ENCODE results near the gene C19orf38.
"Not testable (repeated sequence)": the region's sequence is repeated elsewhere in the genome, so short reads cannot be mapped to it uniquely, and the experiment has no call there.

C19orf38 gene

GRCh38 chr19:10823690-10824089 lies 24.5 kb upstream of the C19orf38 start:
- no peak for DNase-seq

GRCh38 chr19:10826231-10826630 lies 22.0 kb upstream of the C19orf38 start:
- DNase-seq, result no peak

DNA sequence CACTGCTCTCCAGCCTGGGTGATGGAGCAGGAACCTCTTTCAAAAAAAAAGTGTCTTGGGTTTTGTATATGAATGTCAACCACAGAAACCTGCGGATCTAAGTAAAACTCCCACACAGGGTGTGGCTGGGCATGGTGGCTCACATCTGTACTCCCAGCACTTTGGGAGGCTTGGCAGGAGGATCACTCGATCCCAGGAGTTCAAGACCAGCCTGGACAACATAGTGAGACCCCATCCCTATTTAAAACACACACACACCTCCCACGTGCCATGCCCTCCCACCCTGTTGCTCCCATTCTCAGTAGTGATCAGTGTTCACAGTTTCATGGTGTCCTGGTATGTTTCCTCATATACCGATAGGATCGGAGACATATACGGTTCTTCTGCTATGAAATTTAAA lies 21.4 kb upstream of the C19orf38 start:
- no peak for DNase-seq

DNA sequence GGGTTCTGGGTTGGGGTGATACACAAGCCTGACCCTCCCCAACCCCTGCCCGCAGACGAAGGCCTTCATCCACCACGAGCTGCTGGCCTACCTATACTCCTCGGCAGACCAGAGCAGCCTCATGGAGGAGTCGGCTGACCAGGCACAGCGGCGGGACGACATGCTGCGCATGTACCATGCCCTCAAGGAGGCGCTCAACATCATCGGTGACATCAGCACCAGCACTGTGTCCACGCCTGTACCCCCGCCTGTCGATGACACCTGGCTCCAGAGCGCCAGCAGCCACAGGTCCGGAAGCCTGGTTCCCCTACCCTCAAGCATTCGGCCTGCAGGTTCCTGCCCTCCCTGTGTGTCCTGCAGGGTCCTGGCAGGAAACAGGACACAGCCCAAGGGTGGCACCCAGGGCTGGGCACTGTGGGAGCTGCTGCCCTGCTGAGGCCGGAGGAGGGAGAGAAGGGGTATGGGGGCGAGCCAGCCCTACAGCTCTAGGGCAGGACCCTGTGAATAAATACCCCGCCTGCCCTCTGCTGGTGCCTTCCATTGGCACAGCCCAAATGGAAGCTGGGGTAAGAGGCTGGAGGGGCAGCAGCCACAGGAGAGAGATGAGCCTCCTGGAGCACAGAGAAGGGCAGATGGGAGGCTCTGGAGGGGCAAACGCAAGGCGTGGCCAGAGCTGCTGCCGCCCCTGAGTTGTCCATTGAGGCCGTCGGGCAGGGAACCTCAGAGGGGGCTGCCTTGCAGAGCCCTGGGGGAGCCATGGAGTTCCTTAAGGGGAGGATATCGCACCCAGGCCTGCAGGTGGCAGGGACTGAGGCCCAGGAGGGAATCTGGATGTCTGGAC lies 19.0 kb upstream of the C19orf38 start:
- DNase-seq, result no peak

GRCh38 chr19:10829967-10830366 lies 18.2 kb upstream of the C19orf38 start:
- DNase-seq, result no peak

- no peak for DNase-seq
Observed at GRCh38 chr19:10830370-10830769, 17.8 kb upstream of the C19orf38 start.

- DNase-seq, result no peak
Observed at GRCh38 chr19:10830931-10831779, 17.1 kb upstream of the C19orf38 start.

DNA sequence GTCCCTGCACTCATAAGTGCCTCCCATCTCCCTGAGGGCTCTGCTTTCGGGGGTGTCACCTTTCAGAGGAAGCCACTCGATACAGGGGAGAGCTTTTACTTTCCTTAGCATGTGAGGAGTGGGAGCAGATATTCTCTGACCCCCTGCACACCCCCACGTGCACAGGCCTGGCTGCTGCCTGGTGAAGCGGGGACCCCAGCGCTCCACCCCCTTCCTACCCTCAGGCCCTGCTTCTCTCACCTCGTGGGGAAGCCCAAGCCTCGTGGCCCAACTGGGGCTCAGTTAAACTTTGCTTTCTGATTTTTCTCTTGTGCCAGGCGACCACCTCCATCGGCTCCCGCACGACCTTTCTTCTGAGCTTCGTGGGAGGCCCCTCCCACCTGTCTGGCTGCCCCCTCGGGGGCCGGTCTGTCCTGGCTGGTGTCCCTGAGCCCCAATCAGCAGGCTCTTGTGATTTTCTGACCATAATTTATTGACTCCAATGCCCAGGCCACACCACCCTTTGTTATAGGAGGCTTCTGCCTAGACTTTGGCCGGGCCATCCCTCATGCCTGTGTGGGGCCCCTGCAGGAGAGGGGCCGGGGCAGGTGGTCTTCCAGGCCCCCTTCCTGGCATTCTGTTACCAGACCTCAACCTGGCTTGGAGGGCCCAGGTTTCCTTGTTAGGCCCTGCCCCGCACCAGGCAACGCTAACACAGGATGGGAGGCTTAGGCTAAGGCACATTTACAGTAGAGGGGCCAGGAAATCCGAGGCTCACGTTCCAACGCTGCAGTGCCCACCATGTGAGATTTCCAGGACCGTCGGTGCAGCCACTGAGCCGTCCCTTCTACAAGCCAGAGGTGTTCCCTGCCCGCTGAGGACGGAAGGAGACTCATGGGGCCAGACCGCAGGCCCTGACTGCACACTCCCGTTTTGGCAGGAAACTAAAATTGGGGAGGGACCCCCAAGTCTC lies 16.0 kb upstream of the C19orf38 start:
- no peak for DNase-seq

DNA sequence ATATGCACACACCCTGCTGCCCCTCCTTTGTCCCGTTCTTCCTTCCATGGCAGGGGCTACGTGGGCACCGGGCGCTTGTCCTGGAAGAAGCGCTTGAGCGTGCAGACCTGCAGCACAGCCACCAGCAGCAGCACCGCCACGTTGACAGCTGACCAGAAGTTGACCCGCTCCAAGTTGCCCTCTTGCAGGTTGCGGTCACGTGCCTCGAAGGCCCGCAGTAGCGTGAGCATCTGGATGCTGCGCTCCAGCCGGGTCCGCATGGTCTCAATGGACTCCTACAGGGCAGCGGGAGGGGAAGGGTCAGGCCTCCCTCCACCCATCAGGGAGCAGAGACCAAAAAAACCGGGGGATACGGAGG lies 15.3 kb upstream of the C19orf38 start:
- no peak for DNase-seq

- DNase-seq, result no peak
Observed at GRCh38 chr19:10835089-10835753, 13.0 kb upstream of the C19orf38 start.

GRCh38 chr19:10835754-10836478 lies 12.3 kb upstream of the C19orf38 start, which contains the start of gene TMED1:
TSS of gene TMED1 (minus strand) at chr19:10836212. CDS start at chr19:10836191, 21 bp downstream.
- peak; percentile 91 for DNase-seq

- DNase-seq, result peak; percentile 68
Observed at GRCh38 chr19:10836479-10837330, 11.5 kb upstream of the C19orf38 start.

DNA sequence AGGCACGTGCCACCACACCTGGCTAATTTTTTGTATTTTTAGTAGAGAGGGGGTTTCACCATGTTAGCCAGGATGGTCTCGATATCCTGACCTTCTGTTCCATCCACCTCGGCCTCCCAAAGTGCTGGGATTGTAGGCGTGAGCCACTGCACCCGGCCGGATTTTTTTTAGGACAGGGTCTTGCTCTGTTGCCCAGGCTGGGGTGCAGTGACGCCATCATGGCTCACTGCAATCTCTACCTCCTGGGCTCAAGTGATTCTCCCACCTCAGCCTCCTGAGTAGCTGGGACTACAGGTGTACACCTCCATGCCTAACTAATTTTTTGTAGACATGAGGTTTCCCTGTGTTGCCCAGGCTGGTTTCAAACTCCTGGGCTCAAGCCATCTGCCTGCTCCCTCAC lies 10.6 kb upstream of the C19orf38 start:
- DNase-seq, result not testable (repeated sequence)

DNA sequence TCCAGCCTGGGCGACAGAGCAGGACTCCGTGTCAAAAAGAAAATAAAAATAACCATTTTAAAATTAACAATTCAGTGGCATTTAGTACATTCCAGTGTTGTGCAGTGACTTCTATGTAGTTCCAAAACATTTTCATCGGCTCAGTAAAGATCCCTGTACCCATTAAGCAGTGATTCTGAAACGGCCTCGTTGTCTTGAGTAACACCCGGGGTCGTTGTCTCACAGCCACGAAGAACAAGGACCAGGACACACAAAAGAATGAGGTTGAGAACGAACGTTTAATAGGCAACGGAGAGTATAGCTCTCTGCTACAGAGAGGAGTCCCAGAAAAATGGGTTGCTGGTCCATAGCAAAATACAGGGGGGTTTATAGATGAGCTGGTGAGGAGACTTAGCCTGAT lies 9.8 kb upstream of the C19orf38 start:
- DNase-seq, result no peak

DNA sequence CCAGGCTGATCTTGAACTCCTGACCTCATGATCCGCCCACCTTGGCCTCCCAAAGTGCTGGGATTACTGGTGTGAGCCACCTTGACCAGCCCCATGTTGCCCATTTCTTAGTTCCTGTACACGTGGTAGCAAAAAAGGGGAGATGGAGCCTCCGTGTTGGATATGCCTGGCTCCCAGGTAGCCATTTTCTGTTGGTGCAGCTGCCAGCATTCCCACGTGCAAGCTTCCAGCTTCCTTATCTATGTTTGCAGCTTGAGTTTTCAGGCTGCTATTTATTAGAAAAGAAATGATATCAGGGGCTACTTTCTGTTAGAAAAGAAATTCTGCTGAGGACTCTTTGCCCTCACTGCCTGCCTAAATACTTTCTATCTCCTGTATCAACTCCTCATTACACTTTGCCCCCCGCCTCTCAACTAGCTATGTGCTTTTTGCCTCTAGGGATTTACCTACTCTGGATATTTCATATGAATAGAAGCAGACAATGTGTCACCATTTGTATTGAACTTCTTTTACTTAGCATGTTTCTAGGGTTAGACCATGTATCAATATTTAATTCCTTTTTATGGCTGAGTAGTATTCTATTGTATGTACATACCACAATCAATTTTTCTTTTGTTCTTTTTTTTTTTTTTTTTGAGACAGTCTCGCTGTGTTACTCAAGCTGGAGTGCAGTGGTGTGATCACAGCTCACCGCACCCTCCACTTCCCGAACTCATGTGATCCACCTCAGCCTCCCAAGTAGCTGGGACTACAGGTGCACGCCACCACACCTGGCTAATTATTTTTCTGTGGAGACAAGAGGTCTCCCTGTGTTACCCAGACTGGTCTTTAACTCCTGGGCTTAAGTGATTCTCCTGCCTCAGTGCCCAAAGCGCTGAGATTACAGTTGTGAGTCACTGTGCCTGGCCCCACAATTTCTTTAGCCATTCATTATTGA lies 8.8 kb upstream of the C19orf38 start:
- DNase-seq, result no peak

DNA sequence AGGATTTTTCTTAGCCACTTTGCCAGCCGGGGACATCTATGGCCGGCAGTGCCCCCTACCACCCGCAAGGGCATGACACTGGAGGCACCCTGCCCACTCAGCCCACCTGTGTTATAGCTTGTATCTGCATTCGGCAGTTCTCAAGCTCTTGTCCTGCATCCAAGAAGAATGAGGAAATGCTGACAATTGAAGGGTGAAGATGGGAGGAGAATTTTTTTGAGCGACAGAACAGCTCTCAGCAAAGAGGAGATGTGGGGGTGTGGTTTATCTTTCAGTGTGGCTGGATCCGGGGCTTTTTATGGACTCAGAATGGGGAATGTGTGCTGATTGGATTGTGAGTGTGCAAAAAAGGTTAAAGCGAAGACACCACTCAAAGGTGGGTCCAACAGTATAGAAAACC lies 5.4 kb upstream of the C19orf38 start:
- no peak for DNase-seq

DNA sequence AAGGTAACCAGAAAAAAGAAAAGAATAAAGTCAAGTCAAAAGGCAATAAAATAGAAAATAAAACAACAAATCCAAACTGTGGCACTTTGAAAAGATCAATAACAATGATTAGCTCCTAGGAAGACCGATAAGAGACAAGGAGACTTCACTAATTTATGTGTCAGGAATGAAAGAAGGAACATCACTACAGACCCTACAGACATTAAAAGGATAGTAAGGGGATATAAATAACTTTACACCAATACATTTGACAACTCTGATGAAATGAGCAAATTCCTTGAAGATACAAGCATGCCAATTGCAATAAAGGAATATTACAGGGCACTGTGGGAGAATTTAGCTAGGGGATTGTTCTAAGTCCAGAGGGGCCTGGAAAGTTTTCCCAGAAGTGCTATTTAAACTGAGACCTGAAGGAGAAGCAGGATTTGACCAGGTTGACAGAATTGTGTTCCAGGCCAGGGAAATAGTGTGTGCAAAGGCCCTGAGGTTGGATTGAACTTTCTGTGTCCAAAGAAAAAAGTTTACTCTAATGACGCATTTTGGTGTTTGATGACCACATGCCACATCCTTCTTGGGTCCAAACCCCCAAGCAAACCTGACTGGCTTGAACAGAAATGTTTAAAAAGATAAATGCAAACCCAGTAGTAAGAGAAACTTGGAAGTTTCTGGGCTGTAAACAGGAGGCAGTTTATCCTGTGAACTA lies 1.6 kb upstream of the C19orf38 start:
- no peak for DNase-seq

GRCh38 chr19:10850631-10851030 lies 2.4 kb downstream of the C19orf38 start:
- no peak for DNase-seq
